Pancreas (tissue), 10 donors: Measurements from ENCODE around the gene CCR5. TPM values are rescaled to one million over a fixed set of nuclear protein-coding genes. Genes with fewer than 3 reads are reported as not detected.

ENCODE experiments used
- ATAC-seq, 4 donors: fragments of 200-7000 bp; cut with Tn5 transposase; one replicate each; pipeline versions ENCODE4 v1.8.0 to v1.9.1; 2020; ENCODE audit warnings: mild to moderate bottlenecking in 4 of 4, moderate library complexity in 4 of 4
- DNase-seq, 6 donors: peaks; one replicate each; pipeline ENCODE4 v3.0.0-alpha.2; 2020
- FAIRE-seq: peaks from 2 replicates; lab custom pipeline; 2012; peaks lifted over from hg19 to GRCh38; lab: Jason Lieb, UNC
- H3K27ac ChIP-seq, 4 donors: fragments of 200-600 bp; sonication (generic); 1 replicate in 3 of 4; 2 replicates in 1 of 4; pipeline versions ENCODE4 v1.5.0 to v1.8.0; 2020
- H3K27me3 ChIP-seq, 4 donors: fragments of 200-600 bp; one replicate each; pipeline ENCODE4 v1.8.0; 2021
- H3K36me3 ChIP-seq, 3 donors: fragments of 200-600 bp; sonication (generic) in 1 of 3; one replicate each; pipeline versions ENCODE4 v1.5.0 to v1.8.0; 2020 to 2021
- H3K4me1 ChIP-seq, 3 donors: fragments of 200-600 bp; one replicate each; pipeline ENCODE4 v1.8.0; 2021
- H3K4me3 ChIP-seq, 4 donors: fragments of 200-600 bp; sonication (generic) in 2 of 4; one replicate each; pipeline versions ENCODE4 v1.5.0 to v1.8.0; 2020 to 2021
- H3K9me3 ChIP-seq, 4 donors: fragments of 200-600 bp; one replicate each; pipeline ENCODE4 v1.8.0; 2021
- WGBS, 2 donors: extraction: QIAGEN DNeasy Blood & Tissue Kit; methylation state at CpG; one replicate each; pipeline ENCODE4 v1.1.7; 2013; 5-methylcytosine and 5-hydroxymethylcytosine counted together
- intact Hi-C, 3 donors: fragments of 100-400 bp; cut with DNase I; formaldehyde crosslinking; loops; one replicate each; pipeline versions ENCODE4 v1.11.1 to v1.14.2; 2022
- polyA plus RNA-seq, 2 donors: library from polyadenylated mRNA; stranded (reverse); fragments of 200-250 nt; gene quantifications; one replicate each; pipeline ENCODE4 v1.2.3, GENCODE V29; 2013
- total RNA-seq, 6 donors: library from RNA; stranded (reverse); fragmentation: NEBNext Ultra II Directional in 4 of 6; extraction: Animal tissue kit (Norgen Biotek cat#: 25700) in 4 of 6; gene quantifications; one replicate each; pipeline versions ENCODE4 v1.2.1 to v1.2.4, GENCODE V29; 2021 to 2023
- TF ChIP-seq, protein P1 (sequence below), 4 donors: fragments of 200-600 bp; sonication (generic) in 3 of 4; IDR thresholded peaks; one replicate each; pipeline versions ENCODE4 v1.5.0 to v1.8.0; 2021; ENCODE audit warnings: antibody characterized with exemption in 4 of 4
- donor health status: healthy with polysubstance abuse.
- donor health status: DM: no; HTN: no; CAD: no; lungs with moderate emphysema.
- donor health status: DM: no; HTN: no; CAD: no.
- donor health status: control.
- donor health status: control.
- donor health status: Bipolar disorder and iron deficiency.
- donor health status: DM: yes; HTN: yes; CAD: no.
- donor health status: DM: no; HTN: no; CAD: no.
- donor health status: DM: no; HTN: no; CAD: no.
- donor health status: DM: yes; HTN: yes; CAD: no.

The CCR5 gene
- total and polyA plus RNA-seq, 8 donors, result 0.12 to 2.0 (median 0.29) TPM

DNA sequence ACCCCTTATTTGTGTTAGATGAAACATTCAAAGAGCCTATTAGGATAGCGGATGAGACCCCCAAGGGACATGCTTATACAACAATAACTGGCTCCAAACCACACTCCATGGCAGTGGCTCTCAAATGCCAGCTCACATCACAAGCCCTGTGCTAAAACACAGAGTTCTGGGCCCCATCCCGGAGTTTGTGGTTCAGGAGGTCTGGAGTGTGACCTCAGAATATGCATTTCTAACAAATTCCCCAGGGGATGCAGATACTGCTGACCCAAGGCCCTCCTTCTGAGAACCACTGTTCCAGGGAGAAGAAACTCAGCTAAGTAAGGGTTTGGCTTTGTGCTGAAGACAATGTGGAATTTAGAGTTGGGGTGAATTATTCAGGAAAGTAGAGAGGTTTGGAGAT is 39.9 kb downstream of the CCR5 start:
- Histone ChIP-seq H3K36me3 (no peaks in the 10 kb centered on the region), H3K9me3 (no peaks in the 10 kb centered on the region), H3K27me3 (no peaks in the 10 kb centered on the region), H3K27ac (no peak overlapping the region), H3K4me1 (peaks cover 0 to 10% (median 4%) of the 10 kb centered on the region in 3 donors), H3K4me3 (no peak overlapping the region)
- no peak for ATAC-seq
- no peak for FAIRE-seq
- TF ChIP-seq, protein P1, sequence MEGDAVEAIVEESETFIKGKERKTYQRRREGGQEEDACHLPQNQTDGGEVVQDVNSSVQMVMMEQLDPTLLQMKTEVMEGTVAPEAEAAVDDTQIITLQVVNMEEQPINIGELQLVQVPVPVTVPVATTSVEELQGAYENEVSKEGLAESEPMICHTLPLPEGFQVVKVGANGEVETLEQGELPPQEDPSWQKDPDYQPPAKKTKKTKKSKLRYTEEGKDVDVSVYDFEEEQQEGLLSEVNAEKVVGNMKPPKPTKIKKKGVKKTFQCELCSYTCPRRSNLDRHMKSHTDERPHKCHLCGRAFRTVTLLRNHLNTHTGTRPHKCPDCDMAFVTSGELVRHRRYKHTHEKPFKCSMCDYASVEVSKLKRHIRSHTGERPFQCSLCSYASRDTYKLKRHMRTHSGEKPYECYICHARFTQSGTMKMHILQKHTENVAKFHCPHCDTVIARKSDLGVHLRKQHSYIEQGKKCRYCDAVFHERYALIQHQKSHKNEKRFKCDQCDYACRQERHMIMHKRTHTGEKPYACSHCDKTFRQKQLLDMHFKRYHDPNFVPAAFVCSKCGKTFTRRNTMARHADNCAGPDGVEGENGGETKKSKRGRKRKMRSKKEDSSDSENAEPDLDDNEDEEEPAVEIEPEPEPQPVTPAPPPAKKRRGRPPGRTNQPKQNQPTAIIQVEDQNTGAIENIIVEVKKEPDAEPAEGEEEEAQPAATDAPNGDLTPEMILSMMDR (IDR thresholded peaks at IDR 0.05), result no peak
- no peak for DNase-seq
- intact Hi-C loops, result no loop called here
- WGBS, 2 donors, result 90 to 98% methylated on average over 2 of the region's 2 CpGs

DNA sequence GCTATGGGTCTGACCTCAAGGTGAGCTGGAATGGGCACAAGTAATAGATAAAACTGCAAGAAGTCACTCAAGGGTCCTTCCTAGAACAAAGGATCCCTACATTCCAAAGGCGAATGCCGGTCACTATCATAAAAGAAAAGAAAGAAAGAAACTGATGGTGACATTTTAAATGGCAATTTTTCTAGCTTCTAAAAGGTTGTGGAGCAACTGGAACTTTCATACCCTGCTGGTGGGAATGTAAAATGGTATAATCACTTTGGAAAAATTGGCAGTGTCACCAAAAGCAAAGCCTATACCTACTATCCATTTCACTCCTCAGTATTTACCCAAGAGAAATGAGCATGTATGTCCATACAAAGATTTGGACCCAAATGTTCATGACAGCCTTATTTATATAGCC is 40.5 kb downstream of the CCR5 start:
- peaks cover 0 to 10% (median 4%) of the 10 kb centered on the region in 3 donors for H3K4me1 ChIP-seq

DNA sequence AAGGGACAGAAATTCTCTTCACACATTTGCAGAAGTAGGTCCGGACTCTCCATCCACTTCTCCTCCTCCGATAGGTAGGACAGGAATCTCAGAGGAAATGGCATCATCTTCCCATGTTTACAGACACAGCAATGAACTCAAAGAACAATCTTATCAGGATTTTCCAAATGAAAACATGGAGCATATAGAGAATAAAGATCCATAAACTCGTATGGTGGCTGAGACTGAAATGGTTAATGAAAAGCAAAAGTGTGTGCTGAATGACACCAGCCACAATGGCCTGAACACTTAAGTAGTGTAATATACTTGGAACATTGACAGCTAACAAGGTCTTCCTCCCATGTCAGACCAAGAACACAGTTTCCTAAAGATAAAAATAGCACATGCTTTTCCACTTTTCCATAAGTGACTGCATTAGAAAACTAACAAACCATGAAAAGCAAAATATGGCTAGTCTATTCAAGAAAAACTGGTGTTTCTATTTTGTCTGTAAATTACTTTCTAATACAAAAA is 42.1 kb downstream of the CCR5 start:
- H3K4me3 ChIP-seq, result no peak overlapping the region
- FAIRE-seq (no peak), DNase-seq (no peak), ATAC-seq (no peak)
- 77 to 84% methylated on average over 3 of the region's 3 CpGs for WGBS, 2 donors
- H3K9me3 ChIP-seq, result no peaks in the 10 kb centered on the region
- no peaks in the 10 kb centered on the region for H3K36me3 ChIP-seq
- TF ChIP-seq, protein P1 (IDR thresholded peaks at IDR 0.05), result no peak
- intact Hi-C loops, result no loop called here
- peaks cover 0 to 5% (median 0%) of the 10 kb centered on the region in 3 donors for H3K4me1 ChIP-seq
- H3K27me3 ChIP-seq, result no peaks in the 10 kb centered on the region
- H3K27ac ChIP-seq, result no peak overlapping the region

More for the DNA sequence above, 40.5 kb downstream of the CCR5 start:
- ATAC-seq (no peak), FAIRE-seq (no peak), DNase-seq (no peak)
- Histone ChIP-seq H3K4me3 (no peak overlapping the region), H3K36me3 (no peaks in the 10 kb centered on the region), H3K27ac (no peak overlapping the region), H3K27me3 (no peaks in the 10 kb centered on the region), H3K9me3 (no peaks in the 10 kb centered on the region)
- TF ChIP-seq, protein P1 (IDR thresholded peaks at IDR 0.05), result no peak
- intact Hi-C loops, result no loop called here
- WGBS, 2 donors, result 73 to 90% methylated on average over 2 of the region's 2 CpGs

DNA sequence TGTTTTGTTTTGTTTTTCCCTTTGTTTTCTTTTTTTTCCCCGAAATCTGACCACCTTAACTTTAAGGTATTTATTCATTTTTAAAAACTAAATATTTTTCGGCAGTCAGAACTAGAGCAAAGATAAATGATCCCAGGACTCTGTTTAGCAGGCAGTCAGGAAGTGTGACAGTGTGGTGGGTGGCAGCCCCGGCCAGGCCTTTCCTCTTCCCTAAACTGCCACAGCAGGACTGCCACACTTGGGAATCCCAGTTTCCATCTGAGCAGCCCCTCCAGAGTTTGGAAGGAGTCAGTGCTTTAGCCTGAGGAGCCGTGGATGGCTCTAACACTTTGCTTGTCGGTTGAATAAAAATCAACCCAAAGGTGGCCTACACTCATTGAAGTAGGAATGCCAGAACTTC is 43.2 kb downstream of the CCR5 start:
- H3K27me3 ChIP-seq, result no peaks in the 10 kb centered on the region
- no peaks in the 10 kb centered on the region for H3K9me3 ChIP-seq
- DNase-seq (no peak), FAIRE-seq (no peak), ATAC-seq (no peak)
- H3K36me3 ChIP-seq, result no peaks in the 10 kb centered on the region
- intact Hi-C loops, result no loop called here
- H3K27ac ChIP-seq, result no peak overlapping the region
- H3K4me1 ChIP-seq, result peaks cover 0 to 5% (median 0%) of the 10 kb centered on the region in 3 donors
- 84 to 86% methylated on average over 5 of the region's 5 CpGs for WGBS, 2 donors
- no peak overlapping the region for H3K4me3 ChIP-seq
- TF ChIP-seq, protein P1 (IDR thresholded peaks at IDR 0.05), result no peak

DNA sequence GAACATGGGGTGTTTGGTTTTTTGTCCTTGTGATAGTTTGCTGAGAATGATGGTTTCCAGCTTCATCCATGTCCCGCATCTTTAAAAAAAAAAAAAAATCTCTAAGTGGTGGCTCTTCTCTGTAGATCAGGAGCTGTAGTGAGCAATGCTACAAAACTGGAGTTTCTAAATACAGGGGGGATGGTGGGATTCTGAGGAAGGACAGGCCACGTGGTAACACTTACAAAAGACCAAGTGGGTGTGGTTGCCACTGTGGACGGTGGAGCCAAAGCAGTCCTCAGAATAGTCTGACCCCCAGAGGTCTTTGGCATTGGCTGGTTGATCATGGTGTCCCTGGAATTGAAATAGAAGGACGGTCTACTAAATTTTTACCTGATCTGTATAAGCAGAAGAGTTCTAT is 44.0 kb downstream of the CCR5 start:
- H3K36me3 ChIP-seq, result no peaks in the 10 kb centered on the region
- 87 to 91% methylated on average over 4 of the region's 4 CpGs for WGBS, 2 donors
- peaks cover 0 to 5% (median 0%) of the 10 kb centered on the region in 3 donors for H3K4me1 ChIP-seq
- TF ChIP-seq, protein P1 (IDR thresholded peaks at IDR 0.05), result no peak
- H3K4me3 ChIP-seq, result no peak overlapping the region
- no peaks in the 10 kb centered on the region for H3K9me3 ChIP-seq
- FAIRE-seq, result no peak
- DNase-seq, result no peak
- ATAC-seq, result no peak
- intact Hi-C loops, result no loop called here
- H3K27me3 ChIP-seq, result no peaks in the 10 kb centered on the region
- no peak overlapping the region for H3K27ac ChIP-seq
